ENCODE results near the gene CFAP74.

CFAP74 gene

DNA sequence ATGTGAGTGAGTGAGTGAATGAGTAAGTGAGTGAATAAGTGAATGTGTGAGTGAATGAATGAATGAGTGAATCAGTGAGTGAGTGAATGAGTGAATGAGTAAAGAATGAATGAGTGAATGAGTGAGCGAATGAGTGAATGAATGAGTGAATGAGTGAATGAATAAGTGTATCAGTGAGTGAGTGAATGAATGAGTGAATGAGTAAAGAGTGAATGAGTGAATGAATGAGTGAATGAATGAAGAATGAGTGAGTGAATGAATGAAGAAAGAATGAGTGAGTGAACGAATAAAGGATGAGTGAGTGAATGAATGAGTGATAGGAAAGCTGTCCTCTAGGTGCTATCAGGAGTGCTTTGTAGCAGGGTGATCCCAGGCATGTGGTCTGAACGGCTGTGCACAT, 35.7 kb downstream of the CFAP74 start:
- no peak for DNase-seq (ENCODE audit: low read depth)

DNA sequence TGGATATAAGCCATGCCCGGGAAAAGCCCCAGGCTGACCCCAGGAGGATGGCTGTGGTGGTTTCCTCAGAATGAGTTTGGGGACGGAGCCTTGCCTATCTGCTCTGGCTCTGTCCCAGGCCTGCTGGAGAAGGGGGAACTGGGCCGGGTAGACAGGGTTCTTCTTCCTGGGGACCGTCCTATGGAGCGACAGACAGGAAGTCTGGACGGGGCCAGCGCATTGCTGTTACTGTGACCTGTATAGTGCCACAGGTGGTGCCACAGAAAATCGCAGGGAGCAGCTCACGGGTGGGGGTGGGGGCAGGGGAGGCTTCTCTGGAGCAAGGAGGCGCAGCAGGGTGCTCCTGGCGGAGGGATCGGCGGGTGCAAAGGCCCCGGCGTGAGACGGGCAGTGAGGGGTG, 36.4 kb downstream of the CFAP74 start:
- no peak for DNase-seq (ENCODE audit: low read depth)

DNA sequence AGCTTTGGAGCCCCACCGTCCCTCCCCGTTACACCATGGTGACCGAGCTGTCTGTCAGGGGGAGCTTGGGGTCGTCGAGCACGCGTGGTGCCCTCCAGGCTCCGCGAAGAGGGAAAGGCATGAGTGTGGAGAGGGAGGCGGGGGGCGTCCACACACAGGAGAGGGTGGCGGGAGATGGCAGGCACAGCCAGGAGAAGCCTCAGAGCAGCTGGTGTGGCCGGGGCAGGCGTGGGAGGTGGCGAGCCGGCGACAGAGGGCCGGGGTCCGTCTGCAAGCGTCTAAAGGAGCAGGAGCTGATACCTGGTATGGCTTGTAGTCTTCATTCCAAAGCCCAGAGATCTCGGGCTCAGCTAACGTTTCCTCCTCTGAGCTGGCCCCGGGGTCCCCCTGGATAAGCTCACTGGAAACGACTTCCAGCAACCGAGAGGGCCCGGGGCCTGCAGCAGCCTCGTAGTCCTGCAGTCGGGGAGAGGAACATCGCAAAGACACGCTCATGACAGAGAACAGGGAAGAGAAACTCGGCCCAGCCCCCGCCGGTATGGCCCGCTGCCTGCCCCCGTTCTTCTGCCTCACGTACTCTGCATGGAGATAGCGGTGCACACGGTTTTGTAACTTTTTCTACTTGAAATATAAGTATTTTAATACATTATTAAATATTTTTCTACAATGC, 37.4 kb downstream of the CFAP74 start:
- no peak for DNase-seq (ENCODE audit: low read depth)

DNA sequence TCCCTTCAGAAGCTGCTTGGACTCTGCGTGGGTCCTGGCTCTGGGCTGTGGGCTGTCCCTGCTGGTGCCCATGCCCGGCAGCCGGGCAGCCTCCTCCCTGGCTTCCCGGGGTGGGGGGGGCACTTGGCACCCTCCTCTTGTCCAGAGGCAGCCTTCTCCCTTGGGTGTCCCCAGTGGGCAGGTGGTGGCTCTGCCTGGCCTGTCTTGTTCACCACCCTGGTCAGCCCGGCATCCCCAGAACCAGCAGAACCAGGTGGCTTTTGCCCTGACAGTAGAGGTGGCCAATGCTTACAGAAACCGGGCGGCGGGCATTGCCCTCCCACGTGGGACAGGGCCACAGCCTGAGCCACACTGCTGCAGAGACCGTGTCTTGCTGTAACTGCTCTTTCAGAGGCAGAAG, 38.0 kb downstream of the CFAP74 start:
- no peak for DNase-seq (ENCODE audit: low read depth)

DNA sequence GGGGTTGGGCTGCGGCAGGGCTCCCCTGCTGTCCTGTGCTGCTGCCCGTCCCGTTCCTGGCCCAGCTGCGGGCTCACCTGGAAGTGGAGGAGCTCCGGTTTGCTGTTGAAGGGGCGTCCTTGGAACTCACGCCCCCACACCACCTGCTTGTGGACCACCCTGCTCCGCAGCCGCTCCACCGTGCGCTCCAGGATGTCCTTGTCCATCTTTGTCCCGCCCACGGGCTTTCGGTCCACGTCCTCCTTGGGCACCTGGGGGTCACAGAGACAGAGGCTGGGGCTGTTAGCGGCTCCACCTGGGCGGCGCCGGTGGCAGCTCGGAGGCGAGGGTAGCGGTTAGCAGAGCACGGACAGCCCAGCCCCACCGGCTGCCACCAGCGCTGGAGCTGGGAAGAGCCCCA, 38.8 kb downstream of the CFAP74 start:
- DNase-seq (ENCODE audit: low read depth) = no peak

DNA sequence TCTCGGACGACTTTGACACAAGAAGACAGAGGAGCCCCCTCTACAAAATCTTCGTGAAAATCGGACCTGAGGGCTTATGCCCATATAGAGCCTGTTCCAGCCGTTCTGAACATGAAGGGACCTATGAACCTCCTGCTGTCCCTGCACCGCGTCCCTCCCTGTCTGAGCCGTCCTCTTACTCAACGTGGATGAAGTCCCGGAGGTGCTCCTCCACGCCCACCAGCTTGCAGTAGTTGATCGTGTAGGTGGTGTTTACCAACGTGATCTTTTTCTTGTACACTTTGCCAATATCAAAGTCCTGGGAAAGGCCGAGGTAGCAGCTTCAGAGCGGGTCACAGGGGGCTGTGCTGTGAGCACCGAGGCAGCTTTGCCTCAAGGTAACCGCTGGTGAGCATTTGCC, 40.0 kb downstream of the CFAP74 start:
- DNase-seq (ENCODE audit: low read depth) = no peak

DNA sequence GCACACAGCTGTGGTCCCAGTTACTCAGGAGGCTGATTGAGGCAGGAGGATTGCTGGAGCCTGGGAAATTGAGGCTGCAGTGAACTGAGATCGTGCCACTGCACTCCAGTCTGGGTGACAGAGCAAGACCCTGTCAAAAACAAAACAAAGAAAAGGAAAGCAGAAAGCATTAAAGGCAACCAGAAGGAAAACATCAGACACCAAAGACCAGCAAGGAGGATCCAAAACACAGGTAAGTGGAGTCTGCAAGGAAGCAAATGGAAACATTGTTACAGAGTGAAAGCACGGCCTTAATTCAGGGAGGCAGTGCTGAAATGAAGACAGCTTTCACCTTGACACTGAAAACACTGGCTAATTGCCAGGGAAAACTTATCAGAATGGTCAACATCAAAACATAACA, 40.8 kb downstream of the CFAP74 start:
- DNase-seq (ENCODE audit: low read depth) = no peak

DNA sequence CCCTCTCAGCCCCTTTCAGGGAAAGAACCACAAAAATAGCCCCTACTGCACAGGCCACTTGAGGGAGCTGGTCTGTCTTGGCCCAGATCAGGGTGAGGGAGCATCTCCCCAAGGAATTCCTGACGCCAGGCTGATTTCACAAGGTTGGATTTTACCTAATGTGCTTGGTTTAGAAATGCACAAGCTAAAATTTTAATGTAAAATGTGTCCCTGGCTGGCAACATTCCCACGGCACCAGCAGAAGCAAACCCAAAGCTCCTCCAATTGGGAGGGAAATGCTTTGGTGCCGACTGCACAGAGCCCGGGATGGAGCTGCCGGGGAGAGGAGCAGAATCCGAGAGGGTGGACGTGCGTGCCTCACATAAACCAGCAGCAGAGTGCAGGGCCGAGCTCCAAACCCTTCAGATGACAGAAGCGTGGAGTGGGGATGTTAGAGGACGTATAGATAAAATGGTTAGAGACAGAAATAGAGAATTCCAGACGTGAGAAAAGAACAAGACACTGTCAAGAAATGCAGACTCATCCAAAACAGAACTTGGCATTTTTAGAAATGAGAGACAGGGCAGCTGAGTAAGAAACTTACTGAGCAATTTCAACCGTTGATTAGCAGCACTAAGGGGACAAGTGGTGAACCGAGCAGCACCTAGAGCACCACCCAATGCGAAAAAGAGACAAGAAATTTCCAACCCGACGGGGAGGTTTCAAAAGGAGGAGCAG, 42.9 kb downstream of the CFAP74 start:
- no peak for DNase-seq (ENCODE audit: low read depth)

DNA sequence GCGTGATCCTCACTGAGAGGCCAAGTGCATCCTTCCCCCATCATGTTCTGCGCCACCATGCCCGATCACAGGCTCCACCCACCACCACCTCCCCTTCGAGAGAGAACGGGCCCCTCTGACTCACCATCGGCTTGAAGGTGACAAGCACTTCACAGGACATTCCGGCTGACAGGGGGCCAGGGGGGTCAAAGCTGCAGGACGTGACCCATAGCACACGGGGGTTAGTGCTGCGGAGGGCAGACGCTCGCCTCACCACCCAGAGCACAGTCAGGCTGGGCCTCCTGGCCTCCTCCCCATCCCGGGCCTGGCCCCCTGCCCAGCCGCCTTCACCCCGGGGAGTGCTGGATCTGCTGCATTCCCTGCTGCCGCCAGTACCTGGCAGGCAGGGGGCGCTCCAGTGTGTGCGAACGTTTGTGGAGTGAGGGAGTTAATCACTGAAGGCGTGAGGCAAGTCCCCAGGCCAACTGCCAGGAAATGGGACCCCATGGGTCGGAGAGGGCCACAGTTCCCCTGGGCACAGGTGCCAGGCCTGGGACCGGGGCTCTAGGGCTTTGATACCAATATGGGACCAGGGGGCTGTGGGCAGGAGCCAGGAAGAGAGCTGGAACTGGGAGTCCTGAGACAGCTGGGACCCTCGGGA, 43.6 kb downstream of the CFAP74 start:
- peak; percentile 81 for DNase-seq (ENCODE audit: low read depth)

DNA sequence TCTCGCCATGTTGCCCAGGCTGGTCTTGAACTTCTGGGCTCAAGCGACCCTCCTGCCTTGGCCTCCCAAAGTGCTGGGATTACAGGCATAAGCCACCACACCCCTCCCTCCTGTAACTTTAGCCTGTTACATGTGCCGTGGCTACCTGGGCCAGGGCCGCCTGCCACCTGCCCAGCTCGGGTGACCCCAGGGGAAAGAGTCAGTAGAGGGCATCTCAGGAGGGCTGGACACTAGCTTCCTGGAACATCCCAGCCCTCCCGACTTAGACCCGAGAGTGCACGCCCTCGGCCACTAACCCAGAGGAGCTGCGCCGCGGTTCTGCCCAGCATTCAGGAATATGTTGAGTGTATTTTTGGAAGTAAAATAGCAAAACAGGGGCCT, 44.1 kb downstream of the CFAP74 start:
- DNase-seq (ENCODE audit: low read depth) = no peak

DNA sequence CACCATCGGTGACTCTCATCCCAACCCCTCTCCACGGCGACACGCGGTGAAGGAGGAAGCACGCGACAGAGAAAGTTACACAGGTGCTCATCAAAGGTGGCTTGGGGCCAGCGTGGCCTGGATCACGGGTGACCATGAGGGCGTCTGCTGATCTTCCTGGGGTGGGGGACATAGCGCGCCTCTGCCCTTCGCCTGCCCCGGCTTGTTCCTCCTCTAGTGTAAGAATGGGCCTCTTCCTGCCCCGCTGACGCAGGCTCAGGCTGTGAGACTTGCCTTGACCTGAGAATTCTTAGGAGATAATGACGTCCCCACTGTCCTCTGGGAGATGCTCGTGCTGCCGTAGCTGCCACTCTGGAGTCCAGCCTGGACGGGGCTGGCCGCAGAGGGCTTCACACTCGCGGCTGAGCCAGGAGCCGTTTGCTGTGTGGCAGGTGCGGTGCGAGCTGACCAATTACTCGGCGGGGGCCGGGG, 45.5 kb downstream of the CFAP74 start:
- DNase-seq (ENCODE audit: low read depth) = no peak

DNA sequence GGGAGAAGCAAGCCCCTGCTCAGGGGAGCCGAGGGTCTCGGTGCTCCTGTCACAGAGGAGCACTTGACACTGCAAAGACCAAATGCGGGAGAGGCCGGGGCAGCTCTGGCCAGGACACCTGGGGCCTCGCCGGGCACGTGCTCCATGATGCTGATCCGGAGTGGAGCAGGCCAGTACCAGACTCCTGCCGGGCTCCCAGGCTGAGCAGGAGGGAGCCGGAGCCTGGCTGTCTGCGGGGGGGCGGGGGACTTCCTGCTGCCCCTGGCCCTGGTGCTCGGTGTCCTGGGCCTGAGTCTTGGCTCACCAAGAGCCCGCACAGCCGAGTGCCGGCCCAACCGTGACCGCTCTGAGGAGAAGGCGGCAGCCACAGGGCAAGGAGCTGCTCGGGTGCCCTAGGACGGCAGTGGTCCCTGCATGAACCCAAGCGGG, 46.0 kb downstream of the CFAP74 start:
- DNase-seq (ENCODE audit: low read depth) = no peak

DNA sequence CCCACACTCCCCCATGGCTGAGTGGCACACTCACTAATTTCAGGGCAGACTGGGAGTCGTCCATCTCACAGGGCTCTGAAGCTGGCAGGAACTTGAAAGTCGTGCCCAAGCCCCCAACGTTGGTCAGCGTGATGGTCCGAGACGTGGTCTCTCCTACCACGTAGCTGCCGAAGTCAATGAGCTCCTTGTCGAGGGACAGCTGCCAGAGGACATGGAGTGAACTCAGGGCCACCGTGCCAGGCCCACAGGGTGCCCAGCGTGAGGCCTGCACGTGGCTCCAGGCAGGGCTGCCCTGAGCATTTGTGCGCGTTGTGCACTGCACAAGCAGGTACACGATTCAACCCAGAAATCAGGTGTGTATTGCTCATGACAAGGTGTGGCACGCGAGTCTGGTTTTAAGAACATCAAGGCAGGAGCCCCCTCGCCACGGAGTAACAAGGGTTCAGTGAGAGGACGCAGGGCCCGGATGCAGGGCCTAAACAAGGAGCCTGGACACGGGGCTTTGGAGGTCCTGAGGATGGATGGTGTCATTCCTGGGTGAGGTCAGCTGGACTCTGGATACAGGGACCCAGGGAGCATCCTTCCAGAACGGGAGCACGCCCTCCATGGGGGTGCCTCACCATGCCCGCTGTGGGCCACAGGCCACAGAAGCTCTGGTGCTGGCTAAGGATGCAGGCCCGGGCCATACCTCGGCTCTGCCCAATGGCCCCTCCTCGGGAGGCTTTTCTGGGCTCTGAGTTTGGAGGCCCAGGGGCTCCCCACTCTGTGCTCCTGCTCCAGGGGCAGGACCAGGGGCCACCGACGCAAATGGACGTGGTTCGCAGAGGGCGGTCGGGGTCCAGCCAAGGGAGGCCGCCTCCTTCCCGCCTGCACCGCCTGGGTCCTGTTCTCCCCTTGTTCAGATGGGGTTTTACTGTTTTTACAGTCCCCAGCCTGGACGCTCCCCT, 46.7 kb downstream of the CFAP74 start:
- DNase-seq (ENCODE audit: low read depth) = no peak

DNA sequence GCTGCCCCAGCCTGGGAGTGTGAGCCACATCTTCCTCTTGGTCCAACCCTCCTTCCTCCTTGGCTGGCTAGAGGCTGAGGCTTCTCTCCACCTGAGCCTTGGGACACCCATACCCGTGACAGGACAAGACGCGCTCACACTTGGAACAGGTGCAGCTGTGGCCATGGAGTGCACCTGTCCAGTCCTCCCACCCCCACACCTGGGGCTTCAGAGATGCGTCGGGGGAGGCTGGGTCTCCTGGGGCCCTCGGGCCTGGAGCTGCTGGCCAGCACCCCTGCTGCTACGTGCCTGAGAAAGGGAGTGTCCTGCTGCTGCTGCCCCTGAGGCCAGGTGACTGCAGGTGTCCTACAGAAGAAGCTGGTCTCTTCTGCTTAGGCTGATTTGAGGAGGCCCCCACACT, 47.5 kb downstream of the CFAP74 start:
- no peak for DNase-seq (ENCODE audit: low read depth)

DNA sequence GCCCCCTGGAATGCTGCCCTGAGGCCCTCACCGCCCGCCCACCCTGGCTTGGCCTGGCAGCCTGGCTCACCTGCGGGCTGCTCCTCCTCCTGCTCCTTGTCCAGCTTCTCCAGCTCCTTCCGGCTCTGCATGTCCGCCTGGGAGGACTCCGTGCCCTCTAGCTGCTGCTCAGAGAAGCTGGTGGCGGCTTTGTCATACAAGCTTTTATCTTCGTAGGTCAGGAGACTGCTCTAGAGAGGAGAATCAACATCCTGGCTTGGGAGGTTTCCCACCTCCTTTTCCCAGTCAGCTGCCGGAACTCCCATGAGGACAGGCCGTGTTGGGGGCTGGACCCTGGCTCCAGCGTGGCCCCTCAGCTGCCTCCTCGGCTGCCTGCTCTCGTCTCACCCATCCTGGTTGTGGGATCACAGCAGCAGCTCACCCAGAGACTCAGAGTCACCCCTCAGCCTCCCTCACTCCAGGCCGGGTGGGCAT, 47.9 kb downstream of the CFAP74 start:
- no peak for DNase-seq (ENCODE audit: low read depth)

DNA sequence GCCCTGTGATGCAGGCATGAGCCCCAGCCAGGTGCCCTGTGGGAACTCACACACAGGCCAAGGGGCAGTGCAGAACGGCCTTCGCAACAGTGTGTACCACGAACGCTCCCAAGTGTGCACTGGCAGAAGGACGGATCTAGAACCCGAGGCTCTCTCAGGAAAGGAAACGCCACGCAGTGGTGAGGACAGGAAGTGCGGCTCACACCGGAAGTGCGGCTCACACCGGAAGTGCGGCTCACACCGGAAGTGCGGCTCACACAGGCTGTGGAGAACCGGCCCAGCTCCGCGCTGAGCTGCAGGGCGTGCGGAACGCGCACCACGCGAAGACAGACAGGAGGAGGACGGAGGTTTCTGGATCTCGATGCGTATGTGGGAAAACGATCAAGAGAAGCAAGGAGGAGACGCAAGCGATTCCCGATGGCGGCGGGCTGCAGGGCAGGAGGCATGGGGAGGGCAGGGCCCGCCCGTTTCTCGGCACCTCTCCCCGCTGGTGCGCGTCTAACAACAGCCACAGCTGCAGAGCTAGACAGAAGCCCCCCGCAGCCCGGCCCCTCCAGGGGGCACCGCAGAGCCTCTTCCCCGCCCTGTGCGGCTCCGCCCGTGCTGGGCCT, 48.6 kb downstream of the CFAP74 start:
- DNase-seq (ENCODE audit: low read depth) = peak; percentile 27

DNA sequence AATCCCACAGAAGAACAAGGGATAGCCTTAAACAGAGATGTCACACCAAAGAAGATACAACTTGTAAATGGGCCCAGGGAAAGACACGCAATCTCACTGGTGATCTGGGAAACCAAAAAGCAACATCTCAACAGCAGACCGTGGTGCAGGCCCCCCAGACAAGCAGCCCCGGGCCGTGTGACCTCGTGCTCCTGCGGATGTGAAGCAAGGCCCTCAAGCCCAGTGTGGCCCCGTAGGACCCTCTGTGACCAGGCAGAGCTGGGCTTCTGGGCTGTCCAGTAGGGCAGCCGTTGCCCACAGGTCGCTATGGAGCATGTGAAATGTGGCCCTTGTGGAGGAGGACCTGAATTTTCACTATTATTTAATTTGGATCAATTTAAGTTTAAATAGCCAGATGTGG, 49.6 kb downstream of the CFAP74 start:
- DNase-seq (ENCODE audit: low read depth) = no peak

DNA sequence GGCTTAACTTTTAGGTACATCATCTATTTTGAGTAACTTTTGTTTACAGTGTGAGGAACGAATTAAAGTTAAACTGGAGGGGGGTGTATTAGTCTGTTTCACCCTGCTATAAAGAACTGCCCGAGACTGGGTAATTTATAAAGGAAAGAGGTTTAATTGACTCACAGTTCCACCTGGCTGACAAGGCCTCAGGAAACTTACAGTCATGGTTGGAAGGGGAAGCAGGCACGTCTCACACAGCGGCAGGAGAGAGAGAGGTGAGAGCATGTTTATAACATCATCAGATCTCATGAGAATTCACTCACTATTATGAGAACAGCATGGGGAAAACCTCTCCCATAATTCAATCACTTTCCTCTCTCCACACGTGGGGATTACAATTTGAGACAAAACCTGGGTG, 52.6 kb downstream of the CFAP74 start:
- no peak for DNase-seq (ENCODE audit: low read depth)

DNA sequence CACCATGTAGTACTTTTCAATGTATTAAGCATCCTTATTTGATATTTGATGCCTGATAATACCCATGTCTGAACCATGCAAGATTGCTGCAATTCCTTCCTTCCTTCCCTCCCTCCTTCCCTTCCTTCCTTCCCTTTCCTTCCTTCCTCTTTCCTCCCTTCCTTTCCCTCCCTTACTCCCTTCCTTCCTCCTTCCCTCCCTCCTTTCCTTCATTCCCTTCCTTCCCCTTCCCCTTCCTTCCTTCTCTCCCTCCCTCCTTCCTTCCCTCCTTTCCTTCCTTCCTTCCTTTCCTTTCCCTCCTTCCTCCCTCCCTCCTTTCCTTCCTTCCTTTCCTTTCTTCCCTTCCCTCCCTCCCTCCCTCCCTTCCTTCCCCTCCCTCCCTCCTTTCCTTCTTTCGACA, 54.8 kb downstream of the CFAP74 start:
- no peak for DNase-seq (ENCODE audit: low read depth)

DNA sequence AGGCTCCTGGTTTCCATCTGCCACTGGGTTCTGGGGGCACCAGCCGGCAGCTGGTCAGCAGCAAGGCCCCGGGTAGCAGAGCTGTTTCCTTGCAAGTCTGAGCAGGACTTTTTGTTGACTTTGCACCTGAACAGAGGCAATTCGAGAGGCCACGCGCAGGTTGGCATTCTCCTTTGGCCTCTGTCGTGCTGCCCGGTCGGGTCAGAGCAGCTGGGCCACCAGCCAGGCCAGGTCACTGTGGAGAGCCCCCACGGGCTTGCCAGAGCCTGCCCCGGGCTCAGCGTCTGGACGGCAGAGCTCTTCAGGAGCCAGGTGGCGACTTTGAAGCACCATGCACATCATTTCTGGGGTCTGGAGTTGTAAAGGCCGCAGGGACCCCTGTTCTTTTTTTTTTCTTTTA, 56.1 kb downstream of the CFAP74 start:
- DNase-seq (ENCODE audit: low read depth) = no peak

DNA sequence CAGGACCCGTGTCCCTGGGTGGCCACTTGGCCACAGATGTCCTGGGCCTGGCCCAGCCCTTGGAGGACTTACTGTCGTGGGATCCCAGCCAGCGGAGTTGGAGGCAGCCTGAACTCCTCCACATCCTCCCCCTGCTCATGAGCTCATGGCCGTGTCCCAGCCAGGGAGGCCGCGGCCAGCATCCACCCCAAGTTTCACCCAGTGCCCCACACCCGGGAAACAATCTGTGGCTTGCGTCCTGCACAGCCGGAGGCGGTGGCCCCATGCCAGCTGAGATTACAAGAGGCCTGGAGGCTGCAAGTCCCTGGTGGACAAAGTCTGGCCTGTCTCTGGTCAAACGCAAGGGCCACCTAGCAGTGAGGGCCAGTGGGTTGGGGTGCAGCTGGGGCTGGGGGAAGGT, 57.0 kb downstream of the CFAP74 start:
- DNase-seq (ENCODE audit: low read depth) = no peak

Data from activated T-cell treated with anti-CD3 and anti-CD28 coated beads for 48 hours (primary cell).